22Rv1 (cell line): ENCODE measurements around the gene TIPIN.

Source experiments
- CTCF ChIP-seq: fragments of 450-650 bp; IDR thresholded peaks from 2 replicates; pipeline ENCODE4 v1.5.1; 2017; ENCODE audit warnings: mild to moderate bottlenecking
- ZFX ChIP-seq: fragments of 450-650 bp; IDR thresholded peaks from 2 replicates; pipeline ENCODE4 v1.6.1; 2017; ENCODE audit warnings: antibody characterized with exemption, borderline replicate concordance

- no peak for TF ChIP-seq CTCF
- no peak for TF ChIP-seq ZFX
Observed at GRCh38 chr15:66323312-66323928, 33.1 kb downstream of the TIPIN start.
